CD4-positive, CD25-positive, alpha-beta regulatory T cell (primary cell): Measurements from ENCODE around the gene REXO1. TPM values are rescaled to one million over a fixed set of nuclear protein-coding genes. Genes with fewer than 3 reads are reported as not detected.

ENCODE experiments used
- ATAC-seq, 2 donors: fragments of 150-1000 bp; cut with Tn5 transposase; one replicate each; pipeline ENCODE4 v1.10.0; 2021; ENCODE audit warnings: low read depth in 2 of 2, moderate number of reproducible peaks in 2 of 2, moderate library complexity in 1 of 2
- DNase-seq, 3 donors: peaks; one replicate each; pipeline versions ENCODE4 v3.0.0 to v3.0.0-alpha.2; 2012 to 2022; ENCODE audit warnings: mixed read lengths in 1 of 3
- H3K27ac ChIP-seq: one replicate; pipeline ENCODE4 v1.7.0; 2013; ENCODE audit warnings: mild to moderate bottlenecking, low read length; ENCODE audit not compliant: insufficient read depth, poor library complexity, severe bottlenecking
- H3K27me3 ChIP-seq: one replicate; pipeline ENCODE4 v1.7.0; 2013; ENCODE audit warnings: low read length; ENCODE audit not compliant: control insufficient read depth, insufficient read depth
- H3K36me3 ChIP-seq: one replicate; pipeline ENCODE4 v1.7.0; 2013; ENCODE audit warnings: mild to moderate bottlenecking, low read length, moderate library complexity; ENCODE audit not compliant: control insufficient read depth, insufficient read depth
- H3K4me1 ChIP-seq: 2 replicates; pipeline ENCODE4 v1.7.0; 2013; ENCODE audit warnings: mild to moderate bottlenecking, low read length; ENCODE audit not compliant: insufficient read depth, control insufficient read depth, poor library complexity, severe bottlenecking
- H3K4me3 ChIP-seq: one replicate; pipeline ENCODE4 v1.7.0; 2013; ENCODE audit warnings: low read depth, mild to moderate bottlenecking, low read length, moderate library complexity
- H3K9me3 ChIP-seq, 2 experiments: 1 replicate in 1 of 2; 2 replicates in 1 of 2; pipeline ENCODE4 v1.7.0; 2013; ENCODE audit warnings: low read length in 2 of 2, mild to moderate bottlenecking in 1 of 2, moderate library complexity in 1 of 2; ENCODE audit not compliant: control insufficient read depth in 2 of 2
- H3K27ac Mint-ChIP-seq, 3 donors: one replicate each; pipeline ENCODE4 v1.8.0; 2020 to 2022; ENCODE audit warnings: mild to moderate bottlenecking in 3 of 3, mixed read lengths in 3 of 3, moderate library complexity in 2 of 3
- H3K27me3 Mint-ChIP-seq: one replicate; pipeline ENCODE4 v1.8.0; 2022; ENCODE audit warnings: mild to moderate bottlenecking, mixed read lengths
- H3K36me3 Mint-ChIP-seq: one replicate; pipeline ENCODE4 v1.8.0; 2020; ENCODE audit warnings: mixed read lengths
- H3K4me1 Mint-ChIP-seq, 4 donors: one replicate each; pipeline ENCODE4 v1.8.0; 2020 to 2022; ENCODE audit warnings: mixed read lengths in 4 of 4, mild to moderate bottlenecking in 1 of 4
- H3K4me3 Mint-ChIP-seq, 4 donors: one replicate each; pipeline ENCODE4 v1.8.0; 2020 to 2022; ENCODE audit warnings: mild to moderate bottlenecking in 4 of 4, mixed read lengths in 4 of 4, moderate library complexity in 3 of 4
- H3K9me3 Mint-ChIP-seq, 7 donors: one replicate each; pipeline ENCODE4 v1.8.0; 2020 to 2022; ENCODE audit warnings: mixed read lengths in 7 of 7, mild to moderate bottlenecking in 3 of 7, moderate library complexity in 2 of 7
- polyA plus RNA-seq, 4 donors: library from polyadenylated mRNA; unstranded; fragments of 300-500 nt; fragmentation: Illumina TruSeq; gene quantifications; one replicate each; pipeline ENCODE4 v1.2.3, GENCODE V29; 2021
- total RNA-seq: library from RNA; stranded (reverse); gene quantifications from one replicate; pipeline ENCODE4 v1.2.3, GENCODE V29; 2022

Gene REXO1
- total and polyA plus RNA-seq, 5 donors from 2014 or later: 2.5 to 103 (median 3.7) TPM

DNA sequence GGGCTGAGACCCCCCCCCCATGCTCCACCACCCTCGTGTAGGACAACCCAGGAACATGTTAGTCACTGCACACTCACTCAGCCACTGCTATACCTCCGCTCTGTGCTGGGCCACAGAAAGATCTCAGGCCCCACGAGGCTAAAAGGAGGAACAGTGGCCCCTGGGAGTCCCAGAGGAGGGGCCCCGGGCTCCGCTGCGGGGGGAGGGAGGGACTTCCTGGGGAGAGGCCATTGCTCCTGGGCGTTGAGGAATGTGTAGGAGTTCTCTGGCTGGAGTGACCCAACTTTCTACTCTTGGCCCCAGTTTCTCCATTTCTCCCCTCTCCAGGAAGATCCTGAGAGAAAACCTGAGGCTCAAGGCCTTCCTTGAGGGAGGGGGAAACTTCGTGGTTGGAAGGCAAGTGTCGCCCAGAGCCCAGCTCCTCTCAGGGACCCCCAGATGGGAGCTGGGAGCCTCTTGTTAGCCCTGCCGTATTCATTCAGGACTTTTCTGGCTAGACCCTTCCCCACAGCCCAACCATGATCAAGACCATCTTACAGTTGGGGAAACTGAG lies 81.4 kb downstream of the REXO1 start:
- Mint-ChIP-seq H3K27ac (no peak overlapping the region), H3K4me1 (peaks cover 0 to 6% (median under 1%) of the 10 kb centered on the region in 4 donors), H3K27me3 (peaks cover 75% of the 10 kb centered on the region), H3K36me3 (no peaks in the 10 kb centered on the region), H3K9me3 (peaks cover 0 to 16% (median 2%) of the 10 kb centered on the region in 7 donors), H3K4me3 (no peak overlapping the region)
- H3K27me3 ChIP-seq: peaks cover 19% of the 10 kb centered on the region
- H3K9me3 ChIP-seq: peaks cover 11 to 16% of the 10 kb centered on the region in 2 experiments
- no peak overlapping the region for H3K4me3 ChIP-seq
- H3K4me1 ChIP-seq: peaks cover 3% of the 10 kb centered on the region
- no peak overlapping the region for H3K27ac ChIP-seq
- DNase-seq (no peak), ATAC-seq (peak in 1 of 2 donors; percentile 16)
- no peaks in the 10 kb centered on the region for H3K36me3 ChIP-seq

DNA sequence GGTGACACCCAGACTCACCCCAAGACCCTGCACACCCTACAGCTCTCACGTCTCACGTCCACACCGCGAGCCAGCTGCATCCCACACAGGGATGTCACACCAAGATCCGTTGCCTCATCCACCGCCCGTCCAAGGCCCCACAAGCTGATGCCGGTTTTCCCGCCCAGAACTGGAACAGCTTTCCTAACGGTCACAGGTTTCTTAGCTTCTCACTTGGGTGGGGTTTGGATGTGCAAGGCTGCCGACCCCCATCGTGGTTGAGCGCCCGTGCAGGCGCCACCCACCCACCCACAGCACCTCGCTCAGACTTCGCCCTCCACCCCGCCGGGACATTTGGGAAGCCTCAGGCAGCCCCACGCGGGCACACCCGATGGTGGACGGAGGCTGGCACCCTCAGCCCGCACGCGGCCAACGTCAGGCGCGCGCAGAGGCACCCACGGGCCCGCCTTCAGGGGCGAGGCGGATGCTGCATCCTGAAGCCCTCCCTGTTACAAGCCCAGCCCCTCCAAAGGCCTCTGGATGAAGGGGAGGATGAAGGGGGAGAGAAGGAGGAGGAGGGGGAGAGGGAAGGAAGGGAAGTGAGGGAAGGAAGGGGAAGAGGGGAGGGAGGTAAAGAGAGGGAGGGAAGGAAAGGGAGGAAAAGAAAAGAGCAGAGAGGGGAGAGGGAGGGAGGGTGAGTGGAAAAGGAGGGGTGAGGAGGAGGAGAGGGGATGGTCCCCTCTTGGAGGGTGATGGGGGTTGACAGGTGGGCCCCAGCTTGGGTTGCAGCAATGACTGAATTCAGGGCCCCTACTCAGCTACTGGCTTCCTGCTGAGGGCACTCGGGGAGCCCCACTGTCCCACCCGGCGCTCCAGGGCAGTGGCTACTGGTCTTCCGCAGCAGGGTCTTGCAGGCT lies 82.1 kb downstream of the REXO1 start:
- no peak overlapping the region for H3K27ac ChIP-seq
- peak overlapping the region in 1 of 3 donors; percentile 14 for H3K27ac Mint-ChIP-seq
- H3K9me3 Mint-ChIP-seq: peaks cover 0 to 10% (median 2%) of the 10 kb centered on the region in 7 donors
- no peak overlapping the region for H3K4me3 ChIP-seq
- H3K36me3 ChIP-seq: no peaks in the 10 kb centered on the region
- peaks cover 19% of the 10 kb centered on the region for H3K27me3 ChIP-seq
- DNase-seq (no peak), ATAC-seq (no peak)
- H3K9me3 ChIP-seq: peaks cover 5 to 10% of the 10 kb centered on the region in 2 experiments
- H3K27me3 Mint-ChIP-seq: peaks cover 78% of the 10 kb centered on the region
- H3K4me1 Mint-ChIP-seq: peaks cover 0 to 6% (median under 1%) of the 10 kb centered on the region in 4 donors
- no peaks in the 10 kb centered on the region for H3K36me3 Mint-ChIP-seq
- peak overlapping the region in 2 of 4 donors; percentile 47 to 48 for H3K4me3 Mint-ChIP-seq
- peaks cover 3% of the 10 kb centered on the region for H3K4me1 ChIP-seq

Other genes starting within 250 kb of the REXO1 start
- 126 TPM for gene UQCR11, start 243.0 kb downstream of the REXO1 start, total RNA-seq
- gene UQCR11, start 243.0 kb downstream of the REXO1 start, polyA plus RNA-seq: 100 to 1,000 TPM; 574 to 819 (median 585) TPM
- gene TCF3, start 195.9 kb downstream of the REXO1 start, total RNA-seq: 56.5 TPM
- gene TCF3, start 195.9 kb downstream of the REXO1 start, polyA plus RNA-seq: 1 to 10 TPM; 3.4 to 7.5 (median 3.6) TPM
- not detected for gene ONECUT3, start 95.0 kb downstream of the REXO1 start, total RNA-seq
- not detected for gene ONECUT3, start 95.0 kb downstream of the REXO1 start, polyA plus RNA-seq
- 12.2 TPM for gene ATP8B3, start 36.2 kb downstream of the REXO1 start, total RNA-seq
- gene ATP8B3, start 36.2 kb downstream of the REXO1 start, polyA plus RNA-seq: 1 to 10 TPM; 1.1 to 3.8 (median 2.6) TPM
- 40.6 TPM for gene KLF16, start 15.1 kb upstream of the REXO1 start, total RNA-seq
- under 1 TPM; 0.28 to 0.86 (median 0.59) TPM for gene KLF16, start 15.1 kb upstream of the REXO1 start, polyA plus RNA-seq
- 148 TPM for gene ABHD17A, start 37.0 kb upstream of the REXO1 start, total RNA-seq
- gene ABHD17A, start 37.0 kb upstream of the REXO1 start, polyA plus RNA-seq: 100 to 1,000 TPM; 139 to 202 (median 159) TPM
- 6.9 TPM for gene ADAT3, start 56.9 kb upstream of the REXO1 start, total RNA-seq
- gene ADAT3, start 56.9 kb upstream of the REXO1 start, polyA plus RNA-seq: 1 to 10 TPM; 4.4 to 8.8 (median 6.0) TPM
- gene SCAMP4, start 56.9 kb upstream of the REXO1 start, total RNA-seq: 20.8 TPM
- 10 to 100 TPM in 2 of 4 donors, 1 to 10 TPM in 2; 8.2 to 20.3 (median 10.0) TPM for gene SCAMP4, start 56.9 kb upstream of the REXO1 start, polyA plus RNA-seq
- gene CSNK1G2, start 92.7 kb upstream of the REXO1 start, total RNA-seq: 101 TPM
- 10 to 100 TPM; 15.3 to 19.9 (median 17.3) TPM for gene CSNK1G2, start 92.7 kb upstream of the REXO1 start, polyA plus RNA-seq
- 58.6 TPM for gene BTBD2, start 167.2 kb upstream of the REXO1 start, total RNA-seq
- 1 to 10 TPM; 3.2 to 5.4 (median 4.7) TPM for gene BTBD2, start 167.2 kb upstream of the REXO1 start, polyA plus RNA-seq
- 340 TPM for gene MKNK2, start 202.8 kb upstream of the REXO1 start, total RNA-seq
- gene MKNK2, start 202.8 kb upstream of the REXO1 start, polyA plus RNA-seq: 10 to 100 TPM; 28.7 to 38.2 (median 32.0) TPM
- gene MOB3A, start 247.8 kb upstream of the REXO1 start, total RNA-seq: 131 TPM
- 10 to 100 TPM; 73.6 to 91.1 (median 88.0) TPM for gene MOB3A, start 247.8 kb upstream of the REXO1 start, polyA plus RNA-seq
- gene IZUMO4, start 248.4 kb upstream of the REXO1 start, total RNA-seq: 16.5 TPM
- gene IZUMO4, start 248.4 kb upstream of the REXO1 start, polyA plus RNA-seq: under 1 TPM; 0.47 to 0.82 (median 0.70) TPM